NAMALWA (cell line): ENCODE measurements around the gene ZFP28.

ENCODE experiments used
- DNase-seq: peaks from one replicate; pipeline ENCODE4 v3.0.0-alpha.2; 2015; ENCODE audit warnings: low spot score

Gene ZFP28

GRCh38 chr19:56596676-56597075, 57.9 kb downstream of the ZFP28 start:
- no peak for DNase-seq

DNA sequence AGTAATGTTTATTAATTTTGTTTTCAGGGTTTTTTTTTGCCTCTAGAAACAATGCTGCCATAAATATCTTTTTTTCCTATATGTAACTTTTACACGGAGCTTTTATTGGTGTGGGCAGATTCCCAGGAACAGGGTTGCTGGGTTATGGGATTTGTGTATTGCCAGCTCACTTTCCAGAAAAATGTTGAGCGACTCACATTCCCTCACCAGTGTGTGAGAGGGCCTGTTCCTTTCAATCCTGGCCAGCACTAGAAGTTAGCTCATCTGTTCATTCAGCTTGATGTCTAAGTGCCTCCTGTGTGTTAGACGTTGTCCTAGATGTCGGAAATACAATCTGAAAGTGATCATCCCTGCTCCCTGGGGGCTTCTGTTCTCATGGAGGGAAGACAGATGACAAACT, 58.9 kb downstream of the ZFP28 start:
- DNase-seq, result no peak

GRCh38 chr19:56601375-56601774, 62.6 kb downstream of the ZFP28 start:
- DNase-seq, result no peak

GRCh38 chr19:56603829-56604228, 65.1 kb downstream of the ZFP28 start:
- no peak for DNase-seq
